Measurements from ENCODE around the gene IFNAR1. TPM values are rescaled to one million over a fixed set of nuclear protein-coding genes. Genes with fewer than 3 reads are reported as not detected.

Gene IFNAR1
- total and polyA plus RNA-seq, 2 of the 8 experiments (the other 6 are each of a cell fraction or from before 2014, with no cell fraction given): 3.1 to 17.1 TPM

DNA sequence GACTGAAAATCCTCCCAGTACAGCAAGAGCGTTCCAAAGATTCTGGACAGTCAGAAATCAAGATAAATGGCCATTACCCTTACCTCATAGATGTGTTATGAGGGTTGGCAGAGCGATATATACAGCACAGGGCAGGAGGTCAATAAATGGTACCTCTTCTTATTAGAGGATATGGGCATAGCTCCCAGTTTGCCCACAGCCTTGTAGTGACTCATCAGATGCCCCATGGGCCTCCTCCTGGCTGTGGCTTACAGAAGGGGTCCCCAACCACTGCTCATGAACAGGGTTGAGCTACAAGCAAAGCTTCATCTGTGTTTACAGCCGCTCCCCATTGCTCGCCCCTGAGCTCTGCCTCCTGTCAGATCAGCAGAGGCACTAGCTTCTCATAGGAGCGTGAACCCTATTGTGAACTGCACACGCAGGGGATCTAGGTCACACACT, 71.1 kb downstream of the IFNAR1 start (continued):
- TF ChIP-seq RAD21 (IDR thresholded peaks at IDR 0.05 in 1 of 2, conservative IDR thresholded peaks at IDR 0.05 in 1 of 2; ENCODE audit: low read depth in 2 of 2, low read length in 2 of 2) (no peak), SP1 (IDR thresholded peaks at IDR 0.05; ENCODE audit: low read depth, low read length) (no peak), TBP (IDR thresholded peaks at IDR 0.05; ENCODE audit: low read depth, low read length) (no peak)
